NB4 (cell line): ENCODE measurements around the gene PLXNB2.

Experiments
- DNase-seq: peaks from one replicate; pipeline ENCODE4 v3.0.0; 2010; ENCODE audit warnings: low read depth
- H3K4me3 ChIP-seq: one replicate; pipeline ENCODE4 v1.5.1; 2011; ENCODE audit warnings: mild to moderate bottlenecking, low read depth, low read length, moderate library complexity
- MYC ChIP-seq: IDR thresholded peaks from 2 replicates; pipeline ENCODE4 v1.6.1; 2011; ENCODE audit warnings: low read depth, low read length
- POLR2A ChIP-seq: IDR thresholded peaks from 2 replicates; pipeline ENCODE4 v1.6.1; 2011; ENCODE audit warnings: mild to moderate bottlenecking; ENCODE audit not compliant: insufficient read length; ENCODE audit errors: extremely low read depth
- TF ChIP-seq, protein P1 (sequence below): IDR thresholded peaks from one replicate; pipeline ENCODE4 v1.5.1; 2012; ENCODE audit warnings: low read depth, low read length
- TF ChIP-seq, protein P2 (sequence below): IDR thresholded peaks from 2 replicates; pipeline ENCODE4 v1.6.1; 2011; ENCODE audit warnings: low read depth, low read length

PLXNB2 gene

DNA sequence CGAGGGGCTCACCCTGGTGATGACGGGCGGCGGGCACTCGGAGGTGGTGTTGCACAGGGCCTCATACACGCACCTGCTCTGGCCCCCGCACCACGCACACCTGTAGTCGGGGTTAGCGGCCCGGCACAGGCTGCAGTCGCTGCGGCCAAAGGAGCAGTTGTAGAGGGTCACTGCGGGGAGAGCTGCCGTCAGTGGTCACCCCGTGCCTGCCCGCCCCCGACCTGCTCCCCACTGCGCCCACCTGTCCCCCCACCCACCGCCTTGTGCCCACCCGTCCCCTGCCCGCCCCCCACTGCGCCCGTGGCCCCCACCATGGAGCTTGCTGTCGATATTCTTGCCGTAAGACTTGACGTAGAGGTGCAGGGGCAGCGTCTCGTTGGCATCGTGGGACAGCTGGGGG, 23.6 kb downstream of the PLXNB2 start:
- TF ChIP-seq, protein P1, sequence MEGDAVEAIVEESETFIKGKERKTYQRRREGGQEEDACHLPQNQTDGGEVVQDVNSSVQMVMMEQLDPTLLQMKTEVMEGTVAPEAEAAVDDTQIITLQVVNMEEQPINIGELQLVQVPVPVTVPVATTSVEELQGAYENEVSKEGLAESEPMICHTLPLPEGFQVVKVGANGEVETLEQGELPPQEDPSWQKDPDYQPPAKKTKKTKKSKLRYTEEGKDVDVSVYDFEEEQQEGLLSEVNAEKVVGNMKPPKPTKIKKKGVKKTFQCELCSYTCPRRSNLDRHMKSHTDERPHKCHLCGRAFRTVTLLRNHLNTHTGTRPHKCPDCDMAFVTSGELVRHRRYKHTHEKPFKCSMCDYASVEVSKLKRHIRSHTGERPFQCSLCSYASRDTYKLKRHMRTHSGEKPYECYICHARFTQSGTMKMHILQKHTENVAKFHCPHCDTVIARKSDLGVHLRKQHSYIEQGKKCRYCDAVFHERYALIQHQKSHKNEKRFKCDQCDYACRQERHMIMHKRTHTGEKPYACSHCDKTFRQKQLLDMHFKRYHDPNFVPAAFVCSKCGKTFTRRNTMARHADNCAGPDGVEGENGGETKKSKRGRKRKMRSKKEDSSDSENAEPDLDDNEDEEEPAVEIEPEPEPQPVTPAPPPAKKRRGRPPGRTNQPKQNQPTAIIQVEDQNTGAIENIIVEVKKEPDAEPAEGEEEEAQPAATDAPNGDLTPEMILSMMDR, result no peak
- no peak for TF ChIP-seq POLR2A
- no peak for TF ChIP-seq MYC
- TF ChIP-seq, protein P2, sequence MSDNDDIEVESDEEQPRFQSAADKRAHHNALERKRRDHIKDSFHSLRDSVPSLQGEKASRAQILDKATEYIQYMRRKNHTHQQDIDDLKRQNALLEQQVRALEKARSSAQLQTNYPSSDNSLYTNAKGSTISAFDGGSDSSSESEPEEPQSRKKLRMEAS, result no peak
- DNase-seq, result no peak
- H3K4me3 ChIP-seq, result no peak overlapping the region

DNA sequence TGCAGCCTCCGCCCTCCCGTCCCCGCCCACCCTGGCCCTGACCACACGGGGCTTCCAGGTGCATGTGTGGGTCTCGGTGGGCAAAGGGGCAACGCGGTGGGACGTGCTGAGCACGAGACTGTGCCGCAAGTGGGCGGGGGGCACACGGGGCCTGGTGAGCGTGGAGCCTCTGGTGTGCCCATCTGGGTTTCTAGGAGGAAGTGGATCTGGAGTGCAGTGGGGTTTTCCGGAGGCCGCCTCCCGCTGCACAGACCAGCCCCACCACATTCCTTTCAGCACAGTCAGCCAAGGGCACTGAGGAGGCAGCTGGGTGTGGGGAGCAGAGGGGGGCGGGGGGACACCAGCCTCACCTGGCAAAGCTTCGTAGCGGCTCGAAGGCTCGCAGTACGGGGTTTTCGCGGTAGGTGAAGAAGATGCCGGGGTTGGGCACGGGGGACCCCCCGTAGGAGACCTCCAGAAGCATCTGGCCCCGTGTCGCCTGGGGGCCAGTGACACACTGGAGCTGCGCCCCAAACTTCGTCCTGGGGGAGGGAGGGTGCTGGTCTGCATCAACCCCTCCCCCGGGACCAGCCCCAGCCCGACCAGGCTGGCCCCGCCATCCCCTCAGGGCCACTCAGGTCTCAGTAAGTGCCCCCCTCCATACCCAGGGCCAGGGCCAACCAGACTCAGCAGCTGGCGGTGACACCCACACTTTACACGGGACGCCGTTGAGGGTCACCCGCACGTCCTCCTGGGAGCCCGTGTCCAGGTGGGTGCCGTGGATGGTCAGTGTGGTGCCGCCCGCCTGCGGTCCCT, 24.9 kb downstream of the PLXNB2 start:
- TF ChIP-seq, protein P2, result no peak
- TF ChIP-seq MYC, result no peak
- TF ChIP-seq, protein P1, result no peak
- no peak for DNase-seq
- no peak overlapping the region for H3K4me3 ChIP-seq

DNA sequence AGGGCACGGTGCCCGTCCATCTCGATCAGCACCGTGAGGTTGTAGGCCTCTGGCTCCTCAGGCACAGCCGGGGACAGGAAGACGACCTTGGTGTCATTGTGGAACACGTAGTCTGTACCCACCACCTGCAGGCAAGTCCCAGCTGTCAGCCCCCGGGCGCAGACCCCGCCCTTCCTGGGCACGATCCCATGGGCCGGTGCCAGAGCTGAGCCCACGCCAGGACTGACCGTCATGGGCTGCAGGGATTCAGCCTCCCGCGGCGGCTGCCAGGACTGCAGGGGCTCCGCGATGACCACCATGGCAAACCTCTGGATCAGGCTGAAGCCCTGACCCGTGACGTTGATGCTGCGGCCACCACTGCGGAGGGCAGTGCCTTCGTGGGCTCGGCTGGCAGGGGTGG, 25.5 kb downstream of the PLXNB2 start:
- no peak for DNase-seq
- TF ChIP-seq, protein P1, result no peak
- TF ChIP-seq MYC (no peak), POLR2A (no peak)
- TF ChIP-seq, protein P2, result no peak
- H3K4me3 ChIP-seq, result no peak overlapping the region

DNA sequence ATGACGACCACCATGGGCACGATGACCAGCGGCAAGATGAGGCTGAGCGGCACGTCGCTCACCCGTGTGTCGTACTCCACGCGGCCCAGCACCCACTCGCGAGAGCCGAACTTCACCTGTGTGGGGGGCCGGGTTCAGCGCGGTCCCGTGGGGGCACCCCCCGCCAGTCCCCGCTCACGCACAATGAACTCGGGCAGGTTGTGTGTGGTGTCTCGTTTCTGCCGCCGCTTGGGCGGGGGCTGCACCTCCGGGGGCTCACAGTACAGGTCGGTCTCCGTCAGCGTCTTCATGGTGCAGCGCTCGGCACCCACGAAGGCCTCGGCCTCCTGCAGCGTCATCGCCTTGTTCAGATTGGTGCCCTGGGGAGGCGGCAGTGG, 26.1 kb downstream of the PLXNB2 start:
- TF ChIP-seq, protein P1, result no peak
- TF ChIP-seq MYC (no peak), POLR2A (no peak)
- TF ChIP-seq, protein P2, result no peak
- DNase-seq, result no peak
- H3K4me3 ChIP-seq, result no peak overlapping the region

DNA sequence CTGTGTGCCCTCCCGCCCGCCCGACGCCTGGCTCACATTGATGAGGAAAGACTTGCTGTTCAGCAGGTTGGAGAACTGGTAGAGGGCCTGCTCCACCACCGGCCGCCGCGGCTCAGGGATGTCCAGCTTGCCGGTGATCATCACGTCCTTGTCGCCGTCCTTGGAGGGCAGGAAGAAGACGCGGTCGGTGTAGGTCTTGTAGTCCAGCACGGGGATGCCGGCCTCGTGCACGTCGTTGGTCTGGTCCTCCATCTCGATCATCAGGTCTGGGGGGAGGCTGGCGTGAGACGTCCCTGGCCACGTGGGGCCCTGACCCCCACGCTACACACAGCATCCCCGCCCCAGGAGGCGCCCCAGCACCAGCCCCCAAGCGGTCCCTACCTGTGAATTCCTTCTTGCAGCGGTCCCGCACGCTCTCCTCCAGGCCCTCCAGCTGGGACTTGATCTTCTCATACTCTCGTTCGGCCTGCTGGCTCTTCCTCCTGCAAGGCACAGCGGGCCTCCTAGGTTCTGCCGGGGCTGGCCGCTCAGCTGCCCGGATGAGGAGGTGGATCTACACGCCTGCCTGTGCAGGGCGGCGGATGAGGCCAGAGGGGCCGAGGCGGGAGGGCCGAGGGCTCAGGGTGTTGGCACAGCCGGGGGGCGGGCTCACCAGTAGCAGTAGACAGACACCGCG, 26.6 kb downstream of the PLXNB2 start:
- no peak for DNase-seq
- no peak for TF ChIP-seq POLR2A
- no peak for TF ChIP-seq MYC
- TF ChIP-seq, protein P1, result no peak
- TF ChIP-seq, protein P2, result no peak
- no peak overlapping the region for H3K4me3 ChIP-seq
